Stimulated activated CD4-positive, alpha-beta T cell treated with anti-CD3 and anti-CD28 coated beads, Interleukin-4, amount 100 ng/mL, for 48 hours (primary cell): ENCODE data around the gene RNF5.
A peak's percentile ranks its signal among the peaks of the same experiment; 100 is the strongest.
"Not testable (repeated sequence)": the region's sequence is repeated elsewhere in the genome, so short reads cannot be mapped to it uniquely, and the experiment has no call there.

Experiments
- DNase-seq, 2 donors: peaks; one replicate each; pipeline ENCODE4 v3.0.0-alpha.2; 2020; ENCODE audit warnings: low read depth in 2 of 2

Gene RNF5

DNA sequence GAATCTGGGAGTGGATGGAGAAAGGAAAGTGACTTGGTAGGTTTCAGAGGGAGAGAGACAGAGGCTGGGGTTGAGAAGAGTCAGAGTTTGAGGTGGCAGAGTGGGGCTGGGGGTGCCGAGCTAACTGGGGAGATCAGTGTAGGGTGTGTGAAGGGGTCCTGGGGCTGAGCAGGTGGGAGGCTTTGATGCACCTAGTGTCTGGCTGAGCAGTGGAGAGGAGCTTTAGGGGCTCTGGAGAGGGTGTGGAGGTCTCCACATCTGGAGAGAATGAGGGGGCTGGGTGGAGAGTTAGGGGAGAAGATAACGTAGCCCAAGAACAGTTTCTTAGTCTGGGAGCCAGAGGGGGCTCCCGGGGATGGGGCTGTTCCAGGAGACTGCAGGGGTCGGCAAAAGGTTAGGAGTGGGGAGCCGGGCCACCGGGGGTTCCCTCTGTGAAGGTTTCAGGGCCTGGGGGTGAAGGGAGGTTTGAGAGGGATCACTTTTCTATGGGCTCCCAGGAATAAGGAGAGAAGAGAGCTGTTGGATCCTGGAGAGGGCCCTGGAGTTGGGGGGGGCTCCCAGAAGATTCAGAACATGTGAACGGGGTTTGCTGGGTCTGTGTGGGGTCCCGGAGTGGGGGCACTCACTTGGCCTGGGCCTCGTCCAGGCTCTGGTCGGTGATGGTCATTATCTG lies 11.0 kb downstream of the RNF5 start:
- DNase-seq: no peak

DNA sequence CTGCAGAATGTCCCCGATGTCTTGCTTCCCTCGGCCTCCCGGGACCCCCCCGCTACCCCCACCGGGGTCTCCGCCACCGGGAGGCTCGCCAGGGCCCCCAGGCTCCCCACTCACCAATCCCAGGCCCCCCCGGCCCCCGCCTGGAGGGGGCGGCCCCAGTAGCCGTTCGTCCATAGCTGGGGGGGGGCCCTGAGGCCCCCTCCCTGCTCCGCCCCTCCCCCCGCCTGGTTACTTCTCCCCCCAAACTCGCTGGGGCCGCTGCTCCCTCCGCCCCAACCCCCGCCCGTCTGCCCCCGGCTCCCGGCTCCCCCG lies 11.5 kb downstream of the RNF5 start:
- no peak for DNase-seq

DNA sequence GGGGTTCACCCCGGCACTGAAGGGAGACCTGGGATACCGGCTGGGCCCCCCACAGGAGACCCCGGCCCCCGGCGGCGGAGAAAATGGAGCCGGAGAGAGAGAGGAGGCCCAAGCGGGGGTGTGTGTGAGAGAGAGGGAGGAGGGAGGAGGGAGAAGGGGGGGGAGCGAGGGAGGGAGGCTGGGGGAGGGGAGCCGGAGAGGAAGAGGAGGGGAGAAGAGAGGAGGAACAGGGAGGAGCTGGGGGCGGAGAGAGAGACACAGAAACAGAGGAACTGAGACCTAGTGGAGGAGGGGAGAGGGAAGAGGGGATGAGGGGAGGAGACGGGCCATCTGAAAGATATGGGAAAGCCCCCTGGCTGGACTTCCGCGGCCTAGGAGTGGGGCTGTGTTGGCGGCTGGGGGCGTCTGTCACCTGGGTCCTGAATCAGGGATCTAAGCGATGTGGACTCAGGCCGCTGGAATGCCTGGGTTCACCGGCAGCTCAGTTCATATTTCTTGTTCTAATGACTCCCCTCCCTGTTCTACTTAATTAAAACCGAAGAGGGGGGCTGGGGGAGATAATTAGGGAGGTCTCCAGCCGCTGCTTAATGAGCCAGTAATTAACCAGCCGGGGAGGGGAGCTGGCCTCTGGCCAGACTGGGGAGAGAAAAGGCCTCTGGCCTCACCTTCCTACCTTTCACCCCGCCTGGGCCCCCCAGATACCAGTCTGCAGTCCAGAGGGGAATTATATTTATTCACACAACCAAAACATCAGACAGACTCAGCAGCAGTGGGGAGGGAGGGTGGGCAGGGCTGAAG lies 12.0 kb downstream of the RNF5 start, which contains the start of gene PBX2:
PBX2 (minus strand) TSS at position 149 of the 798 bp plus-strand sequence. CDS start 287 bp downstream, outside the sequence.
- peak; percentile 68 to 86 for DNase-seq

DNA sequence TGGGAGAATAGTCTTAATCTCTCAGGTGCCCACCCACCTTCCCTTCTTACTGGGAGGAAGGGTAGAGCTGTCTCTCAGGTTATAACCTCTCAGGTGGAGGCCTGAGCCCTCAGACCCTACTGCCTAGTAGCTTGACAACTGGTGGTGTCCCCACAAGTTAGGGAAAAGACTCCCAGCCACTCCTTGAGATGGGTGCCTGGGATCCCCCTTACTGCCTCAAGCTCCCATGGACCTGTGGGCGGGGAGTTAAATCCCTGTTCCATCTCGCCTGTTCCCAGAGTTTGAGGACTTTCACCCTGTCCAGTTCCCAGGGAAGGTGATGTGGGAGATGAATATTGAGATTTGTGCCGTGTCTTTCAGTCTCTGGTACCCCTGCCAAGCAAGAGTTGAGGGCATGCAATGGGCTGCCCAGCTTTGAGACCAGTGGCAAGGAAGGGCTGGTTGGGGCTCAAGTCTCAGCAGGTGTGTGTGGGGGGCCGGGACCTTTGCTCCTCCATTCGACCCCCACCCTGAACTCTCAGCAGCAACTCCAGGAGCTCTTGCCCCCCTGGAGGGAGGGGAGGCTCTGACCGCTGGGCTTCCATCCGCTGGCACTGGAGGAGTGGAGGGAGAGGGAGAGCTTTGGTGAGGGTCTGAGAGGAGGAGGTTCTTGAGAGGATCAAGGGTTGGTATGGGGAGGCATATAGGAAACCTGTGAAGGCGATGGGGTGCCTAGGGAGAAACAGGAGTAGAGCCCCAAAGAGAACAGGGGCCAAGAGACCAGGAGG lies 12.9 kb downstream of the RNF5 start:
- DNase-seq: no peak

DNA sequence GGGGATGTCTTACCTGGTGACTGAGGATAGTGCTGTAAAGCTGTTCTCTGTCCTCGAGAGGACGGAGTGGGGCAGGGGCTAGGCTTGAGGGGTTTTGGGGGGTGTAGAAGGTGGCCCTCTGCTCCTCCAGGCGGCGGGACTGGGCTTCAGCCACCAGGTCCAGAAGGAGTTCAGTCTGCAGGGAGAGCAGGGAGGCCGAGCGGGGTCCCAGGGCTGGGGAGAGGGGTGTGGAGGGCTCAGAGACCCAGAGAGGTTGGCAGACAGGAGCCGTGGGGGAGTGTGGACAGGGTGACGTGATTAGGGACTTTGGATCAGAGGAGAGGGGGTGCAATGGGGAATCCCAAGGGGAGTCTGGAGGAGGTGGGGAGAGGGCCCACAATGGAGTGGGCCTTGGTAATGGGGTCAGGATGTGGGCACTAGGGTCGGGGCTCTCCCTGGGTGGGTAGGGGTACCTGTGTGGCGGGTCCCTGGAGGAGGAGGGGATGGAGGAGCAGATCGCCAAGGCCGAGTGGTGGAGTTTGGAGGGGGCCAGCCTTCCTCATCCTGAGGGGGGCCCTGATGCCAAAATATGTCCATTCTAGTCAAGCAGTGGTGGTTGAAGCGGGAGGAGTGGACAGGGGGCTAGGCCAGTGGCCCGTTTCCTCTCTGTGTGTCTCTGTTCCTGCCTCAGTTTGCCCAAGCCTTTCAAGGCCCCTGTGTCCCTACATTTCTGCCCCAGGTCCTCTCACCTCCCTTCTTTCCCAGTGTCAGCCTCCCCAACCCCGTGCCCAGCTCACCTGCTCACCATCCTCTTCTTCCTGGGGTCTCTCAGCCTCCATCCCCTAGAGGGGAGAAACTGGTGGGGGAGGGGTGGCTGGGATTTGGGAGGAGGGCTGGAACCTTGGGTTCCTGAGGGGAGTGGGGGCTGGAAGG lies 13.7 kb downstream of the RNF5 start:
- DNase-seq: no peak

DNA sequence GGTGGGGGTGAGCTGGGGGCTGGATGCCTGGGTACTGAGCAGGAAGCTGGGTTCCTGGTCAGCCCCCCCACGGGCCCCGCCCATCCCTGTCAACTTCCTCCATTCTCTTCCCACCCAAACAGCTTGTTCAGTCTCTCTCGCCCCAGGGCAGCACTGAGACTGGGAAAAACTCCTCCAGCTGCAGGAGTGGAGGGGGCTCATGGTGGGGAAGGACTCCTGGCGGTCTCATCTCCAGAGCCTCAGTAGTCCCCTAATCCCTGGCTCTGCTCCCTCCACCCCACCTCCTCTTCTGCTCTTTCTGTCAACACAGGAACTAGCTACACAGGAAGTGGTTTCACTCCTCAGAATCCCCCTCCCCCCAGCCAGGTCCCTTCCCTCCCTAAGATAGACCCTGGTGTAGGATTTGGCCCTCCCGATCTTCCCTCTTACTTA lies 14.4 kb downstream of the RNF5 start, which contains the start of gene GPSM3:
GPSM3 (minus strand) TSS at position 36 of the 432 bp plus-strand sequence. CDS start 130 bp downstream, outside the sequence.
- peak in 1 of 2 donors; percentile 48 for DNase-seq

DNA sequence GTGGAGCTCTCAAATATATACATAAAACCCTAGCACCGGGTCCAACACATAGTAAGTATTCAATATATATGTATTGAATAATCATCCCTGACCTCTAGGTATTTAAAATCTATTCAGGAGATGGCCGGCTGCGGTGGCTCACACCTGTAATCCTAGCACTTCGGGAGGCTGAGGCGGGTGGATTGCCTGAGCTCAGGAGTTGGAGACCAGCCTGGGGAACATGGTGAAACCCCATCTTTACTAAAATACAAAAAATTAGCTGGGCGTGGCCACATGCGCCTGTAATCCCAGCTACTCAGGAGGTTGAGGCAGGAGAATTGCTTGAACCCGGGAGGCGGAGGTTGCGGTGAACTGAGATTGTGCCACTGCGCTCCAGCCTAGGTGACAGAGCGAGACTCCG lies 14.9 kb downstream of the RNF5 start:
- DNase-seq: not testable (repeated sequence)

DNA sequence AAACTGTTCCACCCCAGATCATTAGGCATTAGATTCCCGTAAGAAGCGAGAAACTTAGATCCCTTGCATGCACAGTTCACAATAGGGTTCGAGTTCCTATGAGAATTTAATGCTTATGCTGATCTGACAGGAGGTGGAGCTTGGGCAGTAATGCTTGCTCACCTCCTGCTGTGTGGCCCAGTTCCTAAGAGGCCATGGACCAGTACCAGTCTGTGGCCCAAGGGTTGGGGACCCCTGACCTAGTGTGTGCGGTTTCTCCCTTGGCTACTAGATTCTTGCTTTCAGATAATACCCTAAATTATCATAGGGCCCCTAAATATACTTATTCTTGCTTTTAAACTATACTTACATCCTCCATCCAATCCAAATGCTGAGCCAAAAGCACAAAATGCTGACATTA lies 16.2 kb downstream of the RNF5 start:
- no peak for DNase-seq

DNA sequence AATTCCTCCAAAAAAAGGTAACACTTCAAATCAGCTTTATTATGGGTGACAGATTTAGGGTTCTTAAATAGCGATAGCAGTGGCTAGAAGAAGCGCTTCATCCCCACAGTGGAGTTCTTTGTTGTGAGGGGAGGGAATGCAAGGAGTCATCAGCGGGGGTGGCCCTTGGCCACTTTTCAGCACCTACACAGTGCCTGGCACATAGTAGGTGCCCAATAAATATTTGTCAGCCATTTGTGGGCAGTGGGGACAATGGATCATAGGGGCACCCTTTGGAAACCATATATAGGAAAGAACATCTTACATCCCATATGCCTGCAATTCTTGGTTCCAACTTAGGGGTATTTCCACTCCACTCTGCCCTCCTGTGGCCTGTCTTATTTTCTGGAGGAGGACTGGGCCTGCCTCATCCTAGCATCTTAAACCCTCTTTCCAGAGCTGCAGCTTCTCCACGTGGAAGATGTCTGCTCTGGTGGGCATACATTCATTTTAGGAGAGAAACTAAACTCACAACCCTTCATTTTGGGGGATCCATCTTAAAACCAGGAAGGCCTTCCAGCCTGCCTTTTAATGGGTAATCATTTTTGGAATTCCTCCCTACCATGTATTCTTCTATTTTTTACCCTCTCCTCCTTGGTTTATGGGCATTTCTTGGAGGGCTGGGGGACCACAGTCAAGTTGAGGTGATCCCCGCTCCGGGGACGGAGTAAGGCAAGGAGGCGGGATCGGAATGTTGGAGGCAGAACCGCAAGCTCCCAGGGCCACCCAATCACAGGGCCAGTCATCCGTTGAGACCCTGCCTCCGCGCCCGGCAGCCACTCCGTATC lies 16.8 kb downstream of the RNF5 start:
- no peak for DNase-seq

DNA sequence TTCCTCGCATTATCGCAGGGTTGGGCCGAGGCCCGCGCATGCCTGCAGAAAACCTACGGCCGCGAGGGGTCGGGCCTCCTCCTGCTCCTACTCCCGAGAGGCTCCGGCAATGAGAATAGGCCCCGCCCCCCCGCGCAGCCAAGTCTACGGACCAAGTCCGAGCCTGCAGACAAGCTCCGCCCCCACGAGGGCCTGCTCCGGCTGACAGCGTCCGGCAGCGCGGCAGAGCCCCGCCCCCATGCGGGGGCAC lies 17.4 kb downstream of the RNF5 start:
- DNase-seq: peak; percentile 100

DNA sequence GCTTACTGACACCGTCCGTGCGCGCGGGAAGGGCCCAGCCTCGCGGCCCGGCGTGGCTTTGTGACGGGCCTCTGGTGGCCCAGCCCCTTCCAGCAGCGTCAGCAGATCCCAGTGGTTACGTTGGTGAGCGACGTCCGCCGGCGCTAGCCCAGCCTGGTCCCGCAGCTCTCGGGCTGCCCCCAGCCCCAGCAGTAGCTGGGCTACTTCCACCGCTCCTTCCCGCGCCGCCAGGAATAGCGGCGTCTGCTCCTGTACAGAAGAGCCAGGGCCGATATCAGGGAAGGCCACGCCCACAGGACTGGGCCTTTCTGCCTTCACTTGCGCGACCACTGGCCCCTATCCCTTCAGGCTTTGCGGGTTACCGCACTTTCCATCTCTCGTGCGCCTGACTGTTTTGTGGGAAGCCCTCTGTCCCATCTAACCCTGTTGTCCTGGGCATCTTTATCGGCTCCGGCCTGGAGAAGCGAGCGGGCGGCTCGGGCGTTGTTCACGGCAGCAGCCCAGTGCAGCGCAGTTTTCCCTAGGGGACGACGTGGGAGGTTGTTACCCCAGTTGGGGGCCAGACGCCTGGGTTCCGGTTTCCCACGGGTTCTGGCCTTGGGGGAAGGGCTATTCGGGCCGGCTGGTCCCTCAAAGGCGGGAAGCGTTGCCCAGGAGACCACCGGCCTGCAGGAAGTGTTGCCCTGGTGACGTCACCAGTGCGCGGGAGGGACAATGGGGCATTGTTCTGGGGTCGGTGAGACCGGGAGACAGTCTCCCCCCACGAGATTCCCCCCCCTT lies 17.9 kb downstream of the RNF5 start:
- DNase-seq: peak; percentile 57 to 60

DNA sequence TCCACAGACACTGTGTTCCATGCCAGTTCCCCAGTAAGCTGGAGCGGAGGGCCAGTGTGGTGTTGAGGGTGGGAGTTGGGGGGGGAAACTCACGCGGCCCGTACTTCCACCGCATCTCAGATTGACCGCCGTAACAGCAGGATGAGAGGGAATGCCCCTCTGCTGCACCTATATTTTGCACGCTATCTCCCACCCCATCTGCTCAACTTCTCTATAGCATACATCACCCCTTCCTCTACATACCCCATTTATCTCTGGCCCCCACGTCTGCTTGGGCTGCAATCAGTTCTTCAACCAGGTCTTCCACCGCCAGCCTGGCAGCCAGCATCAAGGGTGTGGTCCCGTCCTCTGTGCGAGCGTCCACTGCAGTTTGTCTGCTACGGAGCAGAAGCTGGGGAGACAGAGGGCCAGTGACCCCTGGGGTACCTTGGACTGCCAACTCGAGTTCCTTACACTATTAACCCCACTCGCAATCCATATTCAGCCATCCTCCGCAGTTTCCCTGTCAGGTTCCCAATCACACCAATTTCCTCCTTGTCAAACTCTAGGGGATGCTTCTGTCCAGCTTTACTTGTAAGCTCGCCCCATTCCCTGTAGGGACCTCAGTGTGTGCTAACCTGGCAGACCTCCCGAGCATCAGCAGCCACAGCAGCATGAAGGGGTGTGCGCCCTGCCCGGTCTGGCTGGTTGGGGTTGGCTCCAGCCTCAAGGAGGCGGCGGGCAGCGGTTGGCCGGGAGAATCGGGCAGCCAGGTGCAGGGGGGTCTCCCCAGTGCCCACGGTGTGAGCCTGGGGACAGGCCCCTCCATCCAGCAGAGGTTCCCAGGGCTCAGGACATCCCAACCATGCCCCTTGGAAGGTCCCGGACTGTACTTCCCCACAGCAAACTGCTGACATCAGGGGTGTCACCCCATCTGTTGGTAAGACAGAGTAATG lies 18.7 kb downstream of the RNF5 start:
- DNase-seq: no peak

DNA sequence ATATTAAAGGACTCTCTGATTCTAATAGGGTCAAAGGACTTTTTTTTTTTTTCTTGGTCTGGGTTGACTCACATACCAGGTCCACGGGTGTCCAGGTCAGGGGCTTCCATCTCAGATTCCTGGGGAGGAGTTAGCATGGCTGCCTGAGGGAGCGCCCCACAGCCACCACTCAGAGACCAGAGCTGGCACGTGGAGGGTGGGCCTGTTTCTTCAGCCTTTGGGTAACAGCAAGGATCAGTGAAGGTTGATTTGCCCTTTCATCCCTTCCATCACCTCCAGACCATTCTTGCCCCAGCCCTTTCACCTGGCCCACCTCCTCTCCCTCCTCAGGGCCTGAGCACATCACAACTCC lies 20.1 kb downstream of the RNF5 start:
- DNase-seq: no peak

DNA sequence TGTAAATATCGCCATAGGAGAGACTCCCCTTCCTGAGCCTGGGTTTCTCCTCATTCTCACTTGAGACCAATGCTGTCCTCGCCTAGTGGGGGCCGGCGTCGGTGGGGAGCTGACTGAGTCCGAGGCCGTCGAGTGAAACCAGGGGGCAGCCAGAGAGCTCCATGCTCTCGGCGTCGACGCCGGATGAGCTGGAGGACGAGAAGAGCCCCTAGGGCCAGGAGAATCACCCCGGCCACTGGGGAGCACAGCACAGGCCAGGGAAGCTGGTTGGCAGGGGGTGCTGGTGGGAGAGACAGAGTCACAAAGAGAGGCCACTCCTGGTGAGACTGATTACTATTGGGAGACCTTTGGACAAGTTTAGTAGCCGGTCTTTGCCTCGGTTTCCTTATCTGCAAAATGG lies 20.7 kb downstream of the RNF5 start:
- no peak for DNase-seq

DNA sequence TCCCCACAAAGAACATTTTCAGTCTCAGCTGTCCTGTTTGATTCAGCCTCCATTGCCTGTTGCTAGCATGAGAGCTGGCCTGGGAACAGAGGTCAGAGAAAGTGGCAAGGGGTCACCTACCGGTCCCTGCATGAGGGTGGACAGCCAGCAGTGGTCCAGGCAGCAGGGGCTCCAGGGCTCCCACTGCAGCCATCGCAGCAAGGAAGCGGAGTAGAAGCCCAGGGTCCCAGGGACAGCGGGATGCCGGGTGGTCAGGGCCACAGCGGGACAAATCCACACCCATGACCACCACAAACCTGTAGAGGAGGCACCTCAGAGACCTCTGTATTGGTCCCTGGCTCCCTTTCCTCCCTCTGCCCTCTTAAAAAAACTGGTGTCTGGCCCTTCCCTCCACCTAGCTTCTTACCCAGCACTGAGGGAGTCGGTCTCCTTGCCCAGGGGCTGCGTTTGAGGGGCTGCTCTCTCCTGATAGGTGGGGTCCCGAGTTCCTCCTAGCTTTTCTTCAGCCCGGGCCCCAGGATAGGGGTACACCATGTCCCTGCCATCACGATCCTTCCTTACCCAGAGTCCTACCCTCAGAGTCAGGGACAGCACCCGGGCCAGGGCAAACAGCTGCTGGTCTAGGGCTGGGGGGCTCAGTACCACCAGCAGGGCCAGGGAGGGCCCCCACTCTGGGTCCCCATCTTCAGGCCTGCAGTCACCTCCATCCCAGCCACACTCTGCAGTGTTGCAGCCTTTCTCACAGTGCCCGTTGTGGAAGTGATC lies 22.7 kb downstream of the RNF5 start:
- no peak for DNase-seq

DNA sequence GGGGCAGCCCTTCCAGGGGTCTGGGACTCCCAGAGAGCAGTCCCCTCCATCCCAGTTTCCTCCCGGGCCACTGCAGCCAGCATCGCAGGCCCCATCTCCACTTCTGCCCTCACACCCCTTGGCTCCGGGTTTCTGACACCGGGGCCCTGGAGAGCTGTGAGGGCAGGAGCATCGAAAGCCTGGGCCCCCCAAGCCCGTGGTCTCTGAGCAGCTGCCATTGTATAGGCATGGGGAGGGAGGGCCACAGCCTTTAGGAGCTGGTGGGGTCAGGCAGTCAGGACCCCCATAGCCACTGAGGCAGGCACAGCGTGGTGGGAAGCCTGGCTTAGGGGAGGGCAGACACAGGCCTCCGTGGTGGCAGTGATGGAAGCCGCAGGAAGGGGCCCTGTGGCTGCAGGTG lies 24.0 kb downstream of the RNF5 start:
- no peak for DNase-seq

DNA sequence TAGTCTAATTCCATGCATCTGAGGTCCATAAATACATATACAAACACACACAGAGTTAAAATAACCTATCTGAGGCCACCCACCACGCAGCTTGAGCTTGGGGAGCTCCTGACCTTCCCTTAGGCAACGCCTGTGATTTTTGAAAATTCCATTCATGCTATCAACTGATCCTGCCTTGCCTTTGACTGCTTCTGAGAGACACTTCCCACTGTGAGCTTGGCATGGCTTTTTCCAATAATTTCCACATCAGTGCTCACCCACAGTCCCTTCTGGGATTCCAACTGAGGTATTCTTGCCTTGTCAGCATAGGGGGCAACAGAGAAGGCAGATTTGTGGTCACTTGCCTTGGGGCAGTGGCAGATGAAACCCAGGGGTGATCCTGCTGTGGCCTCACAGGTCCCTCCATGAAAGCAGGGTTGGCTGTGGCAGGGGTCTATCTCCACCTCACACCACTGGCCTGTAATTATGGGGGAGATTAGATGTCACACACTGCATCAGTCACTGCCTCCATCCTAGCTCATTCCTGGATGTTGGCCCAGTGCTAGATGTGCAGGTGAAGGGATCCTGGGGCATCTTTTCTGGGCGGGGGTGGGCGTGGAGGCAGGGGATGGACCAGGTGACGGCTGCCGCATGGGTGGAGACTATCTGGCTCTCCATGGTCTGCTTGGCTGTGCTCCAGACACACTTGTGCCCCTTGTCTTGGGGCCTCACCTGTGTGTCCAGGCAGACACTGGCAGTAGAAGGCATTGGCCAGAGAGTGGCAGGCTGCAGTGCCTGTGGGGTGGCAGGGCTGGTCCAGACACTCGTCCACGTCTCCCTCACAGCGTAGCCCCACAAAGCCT lies 25.4 kb downstream of the RNF5 start:
- DNase-seq: no peak
